CD4-positive, alpha-beta T cell treated with Interleukin-2 at 100 ng/mL for 4 hours (primary cell): ENCODE results near the gene MEGF8.
A peak's percentile ranks its signal among the peaks of the same experiment; 100 is the strongest.
"Not testable (repeated sequence)": the region's sequence is repeated elsewhere in the genome, so short reads cannot be mapped to it uniquely, and the experiment has no call there.

Experiments
- DNase-seq: peaks from one replicate; pipeline ENCODE4 v3.0.0-alpha.2; 2020; ENCODE audit warnings: low spot score

Gene MEGF8

DNA sequence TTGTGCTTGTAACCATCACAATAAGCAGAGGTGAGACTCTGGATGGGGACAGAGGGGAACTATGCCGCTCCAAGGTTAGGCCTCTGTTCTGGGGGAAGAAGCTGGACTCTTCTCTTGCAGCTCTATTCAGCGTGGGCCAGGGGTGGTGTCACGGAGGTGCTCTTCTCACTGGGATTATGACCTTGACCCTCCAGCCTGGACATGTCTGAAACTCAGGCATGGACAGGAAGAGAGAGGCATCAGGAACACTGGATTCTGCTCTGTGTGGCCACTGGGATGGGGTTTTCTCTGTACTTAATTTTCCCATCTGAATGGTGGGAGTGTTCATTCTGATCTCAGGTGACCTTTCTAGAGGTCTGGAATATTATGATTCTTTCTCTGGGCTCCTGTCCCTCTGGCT, 7.6 kb downstream of the MEGF8 start:
- DNase-seq, result no peak

- DNase-seq, result no peak
Observed at GRCh38 chr19:42333975-42334696, 8.7 kb downstream of the MEGF8 start.

DNA sequence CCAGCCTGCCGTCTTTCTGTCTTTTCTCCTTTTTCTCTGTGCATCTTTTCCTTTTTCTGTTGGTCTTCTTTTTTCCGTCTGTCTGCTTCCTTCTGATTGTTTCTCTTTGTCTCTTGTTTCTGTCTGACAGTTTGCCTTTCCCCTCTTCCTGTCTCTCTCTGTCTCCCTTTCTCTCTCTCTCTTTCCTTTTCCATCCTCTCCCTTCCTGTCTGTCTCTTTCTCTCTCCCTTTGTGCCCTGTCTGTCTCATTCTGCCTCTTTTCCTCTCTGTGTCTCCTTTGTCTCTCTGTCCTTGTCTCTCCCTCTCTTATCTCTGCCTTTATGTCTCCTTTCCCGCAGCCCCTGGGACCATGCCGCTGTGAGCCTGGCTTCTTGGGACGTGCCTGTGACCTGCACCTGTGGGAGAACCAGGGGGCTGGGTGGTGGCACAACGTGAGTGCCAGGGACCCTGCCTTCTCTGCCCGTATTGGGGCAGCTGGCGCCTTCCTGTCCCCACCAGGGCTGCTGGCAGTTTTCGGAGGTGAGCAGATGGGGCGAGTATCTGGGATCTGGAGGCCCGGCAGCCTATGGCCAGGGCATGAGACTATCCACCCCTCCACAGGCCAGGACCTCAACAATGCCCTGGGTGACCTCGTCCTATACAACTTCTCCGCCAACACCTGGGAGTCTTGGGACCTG, 9.4 kb downstream of the MEGF8 start:
- DNase-seq, result no peak

- DNase-seq, result no peak
Observed at GRCh38 chr19:42335374-42335936, 10.0 kb downstream of the MEGF8 start.

- no peak for DNase-seq
Observed at GRCh38 chr19:42335971-42336370, 10.5 kb downstream of the MEGF8 start.

- DNase-seq, result not testable (repeated sequence)
Observed at GRCh38 chr19:42339126-42339860, 13.9 kb downstream of the MEGF8 start.

DNA sequence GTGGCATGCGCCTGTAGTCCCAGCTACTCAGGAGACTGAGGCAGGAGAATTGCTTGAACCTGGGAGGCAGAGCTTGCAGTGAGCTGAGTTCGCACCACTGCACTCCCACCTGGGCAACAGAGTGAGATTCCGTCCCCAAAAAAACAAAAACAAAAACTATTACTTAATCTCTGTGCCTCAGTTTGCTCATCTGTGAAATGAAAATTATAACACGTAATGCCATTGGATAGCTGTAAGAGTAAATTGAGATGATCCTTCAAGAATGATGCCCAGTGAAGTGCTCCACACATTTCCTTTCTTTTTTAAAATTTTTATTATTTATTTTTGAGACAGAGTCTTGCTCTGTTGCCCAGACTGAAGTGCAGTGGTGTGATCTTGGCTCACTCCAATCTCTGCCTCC, 14.5 kb downstream of the MEGF8 start:
- DNase-seq, result not testable (repeated sequence)

DNA sequence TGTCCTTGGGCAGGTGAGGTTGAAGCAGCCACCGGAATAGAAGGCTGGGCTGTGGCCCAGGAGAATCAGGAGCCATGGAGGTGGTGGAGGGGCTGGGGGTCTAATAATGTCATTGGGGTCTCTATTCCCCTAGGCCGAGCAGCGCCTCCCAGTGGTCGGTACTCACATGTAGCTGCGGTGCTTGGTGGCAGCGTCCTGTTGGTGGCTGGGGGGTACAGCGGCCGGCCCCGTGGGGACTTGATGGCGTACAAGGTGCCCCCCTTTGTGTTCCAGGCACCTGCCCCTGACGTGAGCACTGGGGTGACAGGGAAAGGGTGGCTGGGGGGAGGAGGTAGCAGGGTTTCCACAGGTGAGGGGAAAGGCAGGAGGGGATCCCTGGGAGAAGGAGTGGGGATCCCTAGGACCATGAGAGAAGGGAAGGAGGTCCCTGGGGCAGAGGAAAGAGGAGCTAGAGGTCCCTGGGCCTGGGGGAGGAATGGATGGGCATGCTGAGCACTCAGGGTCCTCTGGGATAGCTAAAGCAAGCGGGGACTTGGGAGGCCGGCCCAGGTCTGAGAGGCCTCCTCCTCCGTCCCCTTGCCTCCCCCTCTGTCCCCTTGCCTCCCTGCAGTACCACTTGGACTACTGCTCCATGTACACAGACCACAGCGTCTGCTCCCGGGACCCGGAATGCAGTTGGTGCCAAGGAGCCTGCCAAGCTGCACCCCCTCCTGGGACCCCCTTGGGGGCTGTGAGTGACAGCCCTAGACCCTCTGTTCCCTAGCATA, 18.1 kb downstream of the MEGF8 start:
- DNase-seq, result no peak

GRCh38 chr19:42344336-42344893, 19.0 kb downstream of the MEGF8 start:
- DNase-seq, result no peak

DNA sequence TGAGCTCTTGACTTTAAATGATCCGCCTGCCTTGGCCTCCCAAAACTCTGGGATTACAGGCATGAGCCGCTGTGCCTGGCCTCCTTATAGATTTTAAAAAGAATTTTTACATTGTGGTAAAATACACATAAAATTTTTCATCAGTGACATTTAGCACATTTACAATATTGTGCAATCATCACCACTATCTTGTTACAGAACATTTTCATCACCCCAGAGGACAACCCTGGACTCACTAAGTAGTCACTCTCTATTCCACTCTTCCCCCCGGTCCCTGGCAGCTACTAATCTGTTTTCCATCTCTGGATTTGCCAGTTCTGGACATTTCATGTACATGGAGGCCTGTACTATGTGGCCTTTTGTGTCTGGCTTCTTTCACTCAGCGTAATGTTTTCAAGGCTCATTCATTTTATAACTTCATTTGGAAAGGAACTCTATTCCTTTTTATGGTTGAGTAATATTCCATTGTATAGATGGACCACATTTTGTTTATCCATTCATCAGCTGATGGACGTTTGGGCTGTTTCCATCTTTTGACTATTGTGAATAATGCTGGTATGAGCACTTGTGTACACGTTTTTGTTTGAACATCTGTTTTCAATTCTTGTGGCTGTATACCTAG, 19.9 kb downstream of the MEGF8 start:
- no peak for DNase-seq

DNA sequence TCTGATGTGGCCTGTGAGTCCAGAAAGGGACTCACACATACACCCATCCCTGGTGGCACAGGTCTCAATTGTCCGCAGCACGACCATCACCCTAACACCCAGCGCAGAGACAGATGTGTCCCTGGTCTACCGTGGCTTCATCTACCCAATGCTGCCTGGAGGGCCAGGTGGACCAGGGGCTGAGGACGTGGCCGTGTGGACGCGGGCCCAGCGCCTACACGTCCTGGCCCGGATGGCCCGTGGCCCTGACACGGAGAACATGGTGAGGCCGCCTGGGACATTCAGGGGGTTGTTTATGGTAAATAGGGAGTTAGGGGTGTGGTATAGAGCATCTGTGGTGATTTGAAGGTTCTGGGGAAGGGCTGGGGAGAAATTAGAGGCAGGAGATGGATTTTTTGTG, 22.8 kb downstream of the MEGF8 start:
- no peak for DNase-seq

GRCh38 chr19:42349378-42350107, 24.1 kb downstream of the MEGF8 start:
- no peak for DNase-seq

DNA sequence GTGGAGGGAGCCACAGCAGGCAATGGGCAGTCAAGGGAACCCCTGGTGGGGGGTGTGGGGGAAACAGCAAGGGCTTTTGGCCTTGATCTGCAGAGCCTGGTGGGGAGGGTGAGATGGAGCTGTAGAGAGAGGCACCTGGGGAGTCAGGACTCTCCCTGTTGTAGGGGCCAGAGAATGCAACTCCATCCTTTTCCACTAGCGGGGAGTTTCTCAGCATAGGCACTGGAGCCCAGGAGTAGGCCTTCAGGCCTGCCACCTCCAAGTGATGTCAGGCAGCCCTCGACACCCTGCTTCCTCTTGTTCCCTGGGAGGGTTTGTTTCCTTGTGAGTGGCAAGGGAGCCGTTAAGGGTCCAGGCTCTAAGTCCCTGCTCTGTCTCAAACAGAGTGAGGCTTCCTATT, 25.0 kb downstream of the MEGF8 start:
- DNase-seq, result no peak

- no peak for DNase-seq
Observed at GRCh38 chr19:42351079-42351735, 25.8 kb downstream of the MEGF8 start.

DNA sequence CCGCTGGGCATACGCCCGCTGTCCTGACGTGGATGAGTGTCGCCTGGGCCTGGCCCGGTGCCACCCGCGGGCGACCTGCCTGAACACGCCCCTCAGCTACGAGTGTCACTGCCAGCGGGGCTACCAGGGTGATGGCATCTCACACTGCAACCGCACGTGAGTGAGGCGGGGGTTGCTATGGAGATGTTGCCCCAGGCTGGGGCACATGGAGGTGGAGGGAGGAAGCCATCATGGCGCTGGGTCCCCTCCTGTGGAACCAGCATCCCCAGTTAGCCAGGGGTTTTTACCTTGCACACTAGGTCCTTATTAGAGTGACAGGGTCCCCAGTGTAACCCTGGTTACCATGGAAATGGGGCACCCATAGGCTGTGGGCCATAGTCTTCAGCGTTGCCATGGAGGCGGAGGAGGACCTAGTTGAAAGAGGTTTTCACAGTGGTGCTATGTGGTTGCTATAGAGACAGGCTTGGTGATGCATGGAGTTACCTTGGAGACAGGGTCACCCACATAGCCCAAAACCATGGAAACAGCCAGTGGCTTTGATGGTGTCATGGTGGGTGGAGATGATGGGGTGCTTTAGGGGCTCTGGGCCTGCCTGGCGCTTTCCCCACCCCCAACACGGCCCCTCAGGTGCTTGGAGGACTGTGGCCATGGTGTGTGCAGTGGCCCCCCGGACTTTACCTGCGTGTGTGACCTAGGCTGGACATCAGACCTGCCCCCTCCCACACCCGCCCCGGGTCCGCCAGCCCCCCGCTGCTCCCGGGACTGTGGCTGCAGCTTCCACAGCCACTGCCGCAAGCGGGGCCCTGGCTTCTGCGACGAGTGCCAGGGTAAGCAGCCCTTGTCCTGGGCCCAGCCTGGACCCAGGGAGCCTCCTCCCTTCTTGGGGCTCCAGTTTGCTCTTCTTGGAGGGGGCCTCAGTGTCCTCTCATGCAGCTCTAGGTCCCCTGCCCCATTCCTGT, 27.1 kb downstream of the MEGF8 start:
- peak; percentile 32 for DNase-seq

DNA sequence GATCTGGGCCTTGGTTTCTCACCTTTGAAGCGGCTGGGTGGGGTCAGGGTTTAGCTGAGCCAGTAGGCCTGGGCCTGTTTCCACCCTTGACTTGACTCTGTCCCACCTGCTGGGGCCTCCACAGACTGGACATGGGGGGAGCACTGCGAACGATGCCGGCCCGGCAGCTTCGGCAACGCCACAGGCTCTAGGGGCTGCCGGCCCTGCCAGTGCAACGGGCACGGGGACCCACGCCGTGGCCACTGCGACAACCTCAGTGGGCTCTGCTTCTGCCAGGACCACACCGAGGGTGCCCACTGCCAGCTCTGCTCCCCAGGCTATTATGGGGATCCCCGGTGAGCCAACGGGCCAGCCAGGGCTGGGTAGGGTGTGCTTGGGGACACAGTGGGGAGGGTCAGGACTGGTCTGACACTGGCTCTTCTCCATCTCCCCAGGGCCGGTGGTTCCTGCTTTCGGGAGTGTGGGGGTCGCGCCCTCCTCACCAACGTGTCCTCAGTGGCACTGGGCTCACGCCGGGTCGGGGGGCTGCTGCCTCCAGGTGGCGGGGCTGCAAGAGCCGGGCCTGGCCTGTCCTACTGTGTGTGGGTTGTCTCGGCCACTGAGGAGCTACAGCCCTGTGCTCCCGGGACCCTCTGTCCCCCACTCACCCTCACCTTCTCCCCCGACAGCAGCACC, 28.0 kb downstream of the MEGF8 start:
- no peak for DNase-seq

DNA sequence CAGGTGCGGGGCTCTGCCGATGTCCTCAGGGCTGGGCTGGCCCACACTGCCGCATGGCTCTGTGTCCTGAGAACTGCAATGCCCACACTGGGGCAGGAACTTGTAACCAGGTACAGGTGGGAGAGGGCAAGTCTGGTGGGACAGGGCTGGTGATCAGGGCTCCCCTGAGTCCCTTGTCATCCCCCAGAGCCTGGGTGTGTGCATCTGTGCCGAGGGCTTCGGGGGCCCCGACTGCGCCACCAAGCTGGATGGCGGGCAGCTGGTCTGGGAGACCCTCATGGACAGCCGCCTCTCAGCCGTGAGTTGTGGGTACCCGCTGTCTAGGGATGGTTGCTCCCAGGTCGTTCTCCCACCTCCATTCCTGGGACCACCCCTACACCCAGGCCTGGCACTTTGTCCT, 30.5 kb downstream of the MEGF8 start:
- DNase-seq, result no peak

GRCh38 chr19:42356686-42357085, 31.3 kb downstream of the MEGF8 start:
- DNase-seq, result no peak
